HUES64 (cell line): Measurements from ENCODE around the gene TMIGD3.

Experiments used
- H3K27ac ChIP-seq: 2 replicates; pipeline ENCODE4 v1.7.0; 2013; ENCODE audit warnings: low read depth, low read length, inconsistent platforms
- H3K27me3 ChIP-seq: 2 replicates; pipeline ENCODE4 v1.6.1; 2013; ENCODE audit warnings: mild to moderate bottlenecking, low read length; ENCODE audit not compliant: insufficient read depth
- H3K36me3 ChIP-seq: 2 replicates; pipeline ENCODE4 v1.6.1; 2013; ENCODE audit warnings: mild to moderate bottlenecking, low read length; ENCODE audit not compliant: insufficient read depth
- H3K4me1 ChIP-seq: 2 replicates; pipeline ENCODE4 v1.6.1; 2013; ENCODE audit warnings: mild to moderate bottlenecking, low read length, moderate library complexity; ENCODE audit not compliant: insufficient read depth
- H3K4me3 ChIP-seq: 2 replicates; pipeline ENCODE4 v1.5.1; 2013; ENCODE audit warnings: mild to moderate bottlenecking, low read length, moderate library complexity
- H3K9ac ChIP-seq: 2 replicates; pipeline ENCODE4 v1.6.1; 2013; ENCODE audit warnings: mild to moderate bottlenecking, low read depth, low read length
- H3K9me3 ChIP-seq: 2 replicates; pipeline ENCODE4 v1.6.1; 2013; ENCODE audit warnings: low read depth, low read length; ENCODE audit not compliant: insufficient read depth
- WGBS: fragments of 150-250, 120-280 bp; methylation state at CpG from one replicate; pipeline ENCODE4 v1.1.7; 2013; ENCODE audit warnings: missing lambda C conversion rate; 5-methylcytosine and 5-hydroxymethylcytosine counted together

The TMIGD3 gene

DNA sequence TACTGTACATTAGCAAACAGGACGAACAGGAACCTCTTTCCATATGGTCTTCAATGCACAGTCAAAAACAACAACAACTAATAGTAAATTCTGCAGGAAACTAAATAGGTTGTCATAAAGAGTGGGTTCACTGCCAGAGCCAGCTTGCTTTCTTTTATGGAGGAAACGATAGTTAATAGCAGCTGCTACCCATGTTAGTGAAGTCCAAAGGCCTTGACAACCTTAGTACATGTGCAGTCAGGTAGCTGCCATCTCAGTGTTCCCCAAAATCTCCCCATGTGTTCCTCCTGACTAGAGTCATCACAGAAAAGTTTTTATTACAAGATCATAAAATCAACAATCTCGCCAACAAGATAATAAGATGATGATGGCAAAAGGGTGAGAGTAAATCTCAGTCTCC is 16.6 kb upstream of the TMIGD3 start:
- no peak overlapping the region for H3K4me3 ChIP-seq
- no peaks in the 10 kb centered on the region for H3K36me3 ChIP-seq
- H3K9ac ChIP-seq = no peak overlapping the region
- H3K4me1 ChIP-seq = no peaks in the 10 kb centered on the region
- H3K27ac ChIP-seq = no peak overlapping the region
- no peaks in the 10 kb centered on the region for H3K27me3 ChIP-seq
- 96% methylated on average over 3 of the region's 3 CpGs for WGBS
- H3K9me3 ChIP-seq = no peaks in the 10 kb centered on the region; the same call in 1 of the 2 replicates

DNA sequence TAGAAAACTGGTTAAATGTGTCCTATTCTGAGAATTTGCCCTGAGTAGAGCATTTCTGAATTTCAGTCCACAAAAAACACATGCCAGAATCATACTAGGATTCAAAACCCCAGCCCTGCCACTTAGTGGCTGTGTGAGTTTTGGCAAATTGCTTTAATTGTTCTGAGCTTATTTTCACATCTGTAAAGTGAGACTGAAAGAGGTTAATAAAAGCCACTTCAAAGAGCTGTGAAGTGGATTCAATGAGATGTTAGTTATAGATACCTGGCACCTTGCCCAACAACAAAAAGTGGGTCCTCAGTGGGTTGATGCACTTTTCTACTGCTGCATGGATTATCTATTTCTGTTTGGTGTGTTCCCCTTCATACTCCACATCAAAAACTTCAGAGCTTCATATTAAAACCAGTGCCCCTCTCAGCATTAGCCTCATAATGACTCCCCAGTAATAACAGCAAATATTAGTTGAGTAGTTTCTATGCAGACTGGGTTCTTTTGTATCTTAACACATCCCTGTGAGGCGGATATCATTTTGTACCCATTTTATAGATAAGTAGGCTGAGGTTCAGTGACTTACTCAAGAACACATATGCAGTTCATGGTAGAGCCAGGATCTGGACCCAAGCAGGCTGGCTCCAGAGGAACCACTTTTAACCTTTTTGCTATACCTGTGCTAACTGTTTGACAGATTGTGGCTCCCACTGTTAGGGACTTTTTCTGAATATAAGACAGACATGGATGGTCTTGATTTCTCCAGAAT is 14.2 kb upstream of the TMIGD3 start:
- no peaks in the 10 kb centered on the region for H3K36me3 ChIP-seq
- H3K9ac ChIP-seq = no peak overlapping the region
- H3K27ac ChIP-seq = no peak overlapping the region
- H3K9me3 ChIP-seq = no peaks in the 10 kb centered on the region
- 83% methylated on average over 1 of the region's 1 CpG for WGBS
- H3K4me3 ChIP-seq = no peak overlapping the region
- H3K27me3 ChIP-seq = no peaks in the 10 kb centered on the region
- no peaks in the 10 kb centered on the region for H3K4me1 ChIP-seq

DNA sequence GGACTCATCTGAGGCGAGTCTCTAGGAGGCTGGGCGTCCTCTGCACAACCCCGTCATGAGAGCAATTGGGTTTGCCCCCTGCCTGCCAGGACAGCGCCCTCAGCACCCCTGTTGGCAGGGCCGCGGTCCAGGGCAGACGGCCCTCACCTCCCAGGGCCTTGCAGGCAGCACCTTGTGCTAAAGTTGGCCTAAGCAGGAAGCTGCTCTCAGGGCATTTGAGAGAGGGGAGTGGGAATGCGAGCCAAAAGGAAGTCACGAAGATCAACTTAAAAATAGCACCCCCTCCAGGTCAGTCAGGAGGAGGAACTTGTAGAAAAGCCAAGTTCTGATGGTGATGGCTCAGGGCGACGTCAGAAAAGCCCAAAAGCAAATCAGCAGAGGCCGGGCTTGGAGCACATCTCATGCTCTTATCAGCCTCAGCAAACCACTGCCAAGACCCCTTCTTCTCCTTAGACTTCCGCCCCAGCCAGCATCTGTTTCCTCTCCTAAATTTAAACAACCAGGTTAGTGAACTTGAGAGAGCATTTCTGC is 12.6 kb upstream of the TMIGD3 start:
- Histone ChIP-seq H3K4me3 (no peak overlapping the region), H3K4me1 (no peaks in the 10 kb centered on the region; the same call in 1 of the 2 replicates), H3K27me3 (no peaks in the 10 kb centered on the region), H3K9me3 (no peaks in the 10 kb centered on the region), H3K27ac (no peak overlapping the region), H3K9ac (no peak overlapping the region), H3K36me3 (no peaks in the 10 kb centered on the region)
- WGBS = 85% methylated on average over 13 of the region's 13 CpGs

DNA sequence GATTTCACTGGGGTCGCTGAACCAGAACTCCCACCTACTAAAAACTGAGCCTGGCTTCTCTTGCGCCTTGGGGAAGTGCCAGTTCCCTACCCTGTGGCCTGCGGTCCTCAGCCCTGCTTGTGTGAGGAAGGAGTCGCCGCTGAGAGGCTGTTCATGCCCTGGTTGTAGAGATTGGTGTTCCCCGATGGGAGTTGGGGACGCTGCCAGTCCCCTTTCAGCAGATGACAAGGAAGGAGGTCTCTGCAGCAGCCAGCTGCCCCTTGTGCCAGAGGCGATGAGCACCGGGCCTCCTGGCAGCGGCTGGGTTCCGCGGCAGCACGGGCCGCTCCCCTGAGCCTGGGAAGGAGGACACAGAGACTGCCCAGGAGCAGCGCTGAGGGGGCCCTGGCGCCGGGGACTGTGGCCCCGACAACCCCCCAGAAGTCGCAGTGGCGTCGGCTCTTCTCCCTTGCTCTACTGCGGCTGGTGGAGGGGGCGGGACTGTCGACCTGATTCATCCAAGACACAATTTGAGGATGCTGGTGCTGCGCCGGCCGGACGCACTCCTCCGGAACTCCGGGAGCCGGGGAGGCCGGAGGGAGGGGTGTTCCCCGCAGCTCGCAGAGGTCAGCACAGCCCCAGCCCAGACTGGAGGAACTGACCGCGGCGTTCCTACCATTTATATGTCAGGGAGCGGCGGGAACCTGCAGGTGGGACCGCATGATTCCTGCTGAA is 12.0 kb upstream of the TMIGD3 start:
- WGBS = 95% methylated on average over 40 of the region's 40 CpGs
- H3K4me3 ChIP-seq = no peak overlapping the region
- no peaks in the 10 kb centered on the region for H3K9me3 ChIP-seq
- H3K36me3 ChIP-seq = no peaks in the 10 kb centered on the region
- H3K9ac ChIP-seq = no peak overlapping the region
- H3K27ac ChIP-seq = no peak overlapping the region
- H3K4me1 ChIP-seq = no peaks in the 10 kb centered on the region; the same call in 1 of the 2 replicates
- no peaks in the 10 kb centered on the region for H3K27me3 ChIP-seq

DNA sequence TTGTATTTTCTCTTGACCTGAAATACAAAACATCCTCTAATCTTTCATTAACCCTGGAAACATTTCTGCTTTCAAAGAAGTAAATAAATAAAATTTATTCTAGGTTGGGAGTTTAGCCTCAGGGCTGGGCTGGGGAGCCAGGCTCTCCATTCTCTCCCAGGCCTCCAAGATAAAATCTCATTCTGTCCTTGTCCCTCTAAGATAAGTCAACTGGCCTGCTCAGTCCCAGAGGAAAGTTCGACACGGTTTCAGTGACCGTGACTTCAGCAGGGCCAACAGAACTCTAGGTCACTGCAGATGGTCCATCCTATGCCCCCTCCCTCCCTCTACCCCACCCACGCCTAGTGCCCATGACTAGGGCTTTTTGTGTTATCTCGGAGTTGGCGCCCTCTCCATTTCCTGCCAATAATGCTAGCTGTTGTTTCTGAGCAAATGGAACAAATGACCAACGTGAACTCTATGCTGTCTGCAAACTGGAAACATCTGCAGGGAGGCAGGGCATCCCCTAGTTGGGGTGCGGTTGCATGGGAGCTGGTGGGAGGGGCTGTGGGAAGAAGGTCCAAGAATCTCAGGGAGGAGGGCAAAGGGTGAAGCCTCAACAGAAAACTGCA is 10.1 kb upstream of the TMIGD3 start:
- H3K27ac ChIP-seq = no peak overlapping the region
- peaks cover 1% of the 10 kb centered on the region; the same call in 1 of the 2 replicates for H3K4me1 ChIP-seq
- H3K36me3 ChIP-seq = no peaks in the 10 kb centered on the region
- no peak overlapping the region for H3K9ac ChIP-seq
- no peaks in the 10 kb centered on the region for H3K9me3 ChIP-seq
- no peak overlapping the region for H3K4me3 ChIP-seq
- WGBS = 80% methylated on average over 8 of the region's 8 CpGs
- no peaks in the 10 kb centered on the region for H3K27me3 ChIP-seq

DNA sequence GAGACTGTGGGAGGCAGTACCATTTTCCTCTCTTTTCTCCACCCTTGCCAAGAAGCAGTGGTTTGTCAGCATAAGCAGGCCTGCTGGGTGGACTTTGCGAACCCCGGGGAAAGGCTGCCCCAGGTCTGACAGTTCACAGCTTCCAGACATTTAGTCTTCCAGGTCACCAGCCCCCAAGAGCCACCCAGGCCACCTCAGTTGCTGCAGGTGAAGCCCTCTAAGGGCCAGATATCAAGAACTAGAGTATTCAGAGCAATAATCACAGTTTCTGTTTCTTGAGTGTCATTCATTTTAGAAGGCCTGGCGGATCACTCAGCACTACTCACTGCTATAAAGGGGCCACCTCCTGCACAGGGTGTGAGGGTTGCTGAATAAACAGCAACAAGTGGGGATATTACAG is 9.5 kb upstream of the TMIGD3 start:
- Histone ChIP-seq H3K4me3 (no peak overlapping the region), H3K27me3 (no peaks in the 10 kb centered on the region), H3K36me3 (no peaks in the 10 kb centered on the region), H3K27ac (no peak overlapping the region), H3K9ac (no peak overlapping the region), H3K4me1 (peaks cover 4% of the 10 kb centered on the region; the same call in 1 of the 2 replicates), H3K9me3 (no peaks in the 10 kb centered on the region)
- 96% methylated on average over 3 of the region's 3 CpGs for WGBS

DNA sequence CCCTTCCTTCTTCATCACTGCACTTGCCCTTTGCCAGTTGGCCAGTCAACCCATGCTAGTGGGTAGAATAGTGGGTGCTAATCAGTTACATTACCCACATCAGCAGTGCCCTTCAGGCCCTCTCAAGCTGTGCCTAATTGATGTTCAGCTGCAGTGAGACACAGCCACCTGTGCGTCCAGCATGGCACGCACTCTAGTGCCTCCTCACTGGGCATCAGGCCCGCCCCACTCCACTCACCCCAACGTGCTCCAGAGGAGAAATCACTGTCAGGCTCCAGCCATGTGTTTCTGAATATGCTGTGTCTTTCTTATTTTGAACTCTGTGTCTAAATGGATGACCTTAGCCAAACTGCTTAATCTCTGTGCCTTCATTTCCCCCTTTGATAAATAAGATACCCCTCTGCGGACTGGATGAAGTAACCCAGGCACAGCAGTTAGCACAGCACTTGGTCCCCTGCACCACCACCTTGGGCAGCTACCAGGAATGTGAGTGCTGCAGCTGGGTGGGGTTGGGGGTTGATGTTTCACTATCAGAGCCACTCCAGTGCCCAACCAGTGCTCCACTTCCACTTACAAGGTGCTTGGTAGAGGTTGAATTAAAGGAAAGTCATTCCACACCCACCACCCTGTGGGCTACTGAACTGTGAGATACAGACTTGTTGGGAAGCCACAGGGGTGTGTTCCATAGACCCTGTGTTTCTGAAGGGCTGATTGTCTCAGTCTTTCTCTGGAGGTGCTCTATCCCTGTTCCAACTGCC is 8.9 kb upstream of the TMIGD3 start:
- peaks cover 7% of the 10 kb centered on the region for H3K4me1 ChIP-seq
- WGBS = 93% methylated on average over 5 of the region's 5 CpGs
- no peak overlapping the region for H3K9ac ChIP-seq

DNA sequence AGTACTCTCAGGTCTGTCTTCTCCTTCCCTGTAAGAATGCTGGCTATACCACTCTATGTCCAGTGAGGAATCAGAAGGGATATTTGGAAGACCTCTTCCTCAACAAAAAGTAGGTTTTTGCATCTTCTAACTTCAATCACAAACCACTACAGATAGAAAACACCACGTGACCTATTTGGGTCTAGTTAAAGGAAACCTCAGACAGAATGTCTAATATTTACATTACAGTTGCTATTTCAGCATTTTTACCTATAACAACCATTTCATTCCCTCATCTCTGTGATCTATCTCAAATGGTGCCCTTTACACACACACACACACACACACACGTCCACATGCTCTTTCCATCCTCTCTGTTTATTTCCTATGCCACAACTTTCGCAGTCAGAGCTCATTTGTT is 7.9 kb upstream of the TMIGD3 start:
- 79% methylated on average over 3 of the region's 3 CpGs for WGBS
- Histone ChIP-seq H3K36me3 (no peaks in the 10 kb centered on the region), H3K9me3 (no peaks in the 10 kb centered on the region), H3K9ac (no peak overlapping the region), H3K4me1 (peaks cover 9% of the 10 kb centered on the region), H3K4me3 (no peak overlapping the region), H3K27me3 (no peaks in the 10 kb centered on the region), H3K27ac (no peak overlapping the region)

More for the DNA sequence above, 8.9 kb upstream of the TMIGD3 start:
- Histone ChIP-seq H3K27ac (no peak overlapping the region), H3K27me3 (no peaks in the 10 kb centered on the region), H3K4me3 (no peak overlapping the region), H3K36me3 (no peaks in the 10 kb centered on the region), H3K9me3 (no peaks in the 10 kb centered on the region)

DNA sequence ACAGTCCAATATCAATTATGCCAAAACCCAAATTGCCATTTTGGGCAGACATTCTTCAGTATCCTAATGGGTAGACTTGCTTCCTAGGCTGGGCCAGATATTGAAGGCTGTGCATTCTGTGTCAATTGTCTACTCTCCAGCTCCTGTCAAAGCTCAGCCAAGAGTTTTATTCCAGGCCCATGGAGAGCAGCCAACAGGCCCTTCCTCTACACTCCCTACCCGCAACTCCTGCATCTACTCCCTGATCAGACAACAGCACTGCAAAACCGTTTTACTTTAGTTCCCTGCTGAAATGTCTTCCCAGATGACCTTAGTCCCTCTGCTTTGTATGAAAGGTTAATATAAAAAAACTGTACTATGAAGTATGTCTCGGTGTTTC is 6.6 kb upstream of the TMIGD3 start:
- H3K36me3 ChIP-seq = no peaks in the 10 kb centered on the region
- no peaks in the 10 kb centered on the region for H3K27me3 ChIP-seq
- no peak overlapping the region for H3K27ac ChIP-seq
- no peaks in the 10 kb centered on the region for H3K9me3 ChIP-seq
- no peak overlapping the region for H3K4me3 ChIP-seq
- WGBS = 93% methylated on average over 3 of the region's 3 CpGs
- peaks cover 9% of the 10 kb centered on the region for H3K4me1 ChIP-seq
- no peak overlapping the region for H3K9ac ChIP-seq

DNA sequence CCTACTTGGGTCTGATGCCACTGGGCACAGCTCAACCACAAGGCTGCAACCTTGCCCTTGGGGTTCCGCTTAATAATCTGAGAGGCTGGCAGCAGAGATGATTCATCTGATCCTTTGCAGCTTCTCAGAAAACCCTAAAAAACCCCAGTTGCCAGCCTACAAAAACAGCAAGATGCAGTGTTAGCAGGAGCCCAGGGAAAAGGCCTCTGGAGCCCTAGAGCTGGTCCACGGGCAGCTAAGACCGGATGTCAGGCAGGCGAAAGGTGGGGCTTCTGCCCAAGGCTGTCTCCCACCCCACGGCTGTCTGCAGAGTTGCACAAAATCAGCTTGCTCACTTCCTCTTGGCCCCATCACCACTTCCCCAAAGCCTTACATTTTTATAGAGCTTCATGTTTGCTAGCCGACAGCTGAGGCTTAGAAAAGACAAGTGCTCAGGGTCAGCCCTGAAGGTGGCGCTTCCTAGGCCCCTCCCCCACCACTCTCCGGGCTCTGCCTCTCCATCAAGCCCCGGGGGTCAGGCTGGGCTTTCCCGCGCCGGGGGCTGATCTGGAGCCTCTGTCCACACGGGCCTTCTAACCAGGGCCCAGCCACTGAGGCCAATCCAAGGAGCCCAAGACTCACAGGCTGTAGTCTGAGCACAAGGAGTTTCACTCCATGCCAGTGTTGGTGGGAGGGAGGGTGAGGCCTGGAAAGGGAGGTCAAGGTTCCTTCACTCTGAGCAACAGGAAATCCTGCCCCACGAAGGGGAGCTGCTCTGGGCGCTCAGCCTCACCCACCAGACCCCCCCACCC is 4.2 kb upstream of the TMIGD3 start:
- Histone ChIP-seq H3K27ac (peak overlapping the region; percentile 74), H3K9me3 (no peaks in the 10 kb centered on the region), H3K4me1 (peaks cover 9% of the 10 kb centered on the region), H3K36me3 (no peaks in the 10 kb centered on the region), H3K27me3 (no peaks in the 10 kb centered on the region), H3K4me3 (peak overlapping the region; percentile 50), H3K9ac (peak overlapping the region; percentile 63)
- 25% methylated on average over 14 of the region's 15 CpGs for WGBS
